Measurements from ENCODE around the gene SLC10A1.
"Not testable (repeated sequence)": the region's sequence is repeated elsewhere in the genome, so short reads cannot be mapped to it uniquely, and the experiment has no call there.

SLC10A1 gene

GRCh38 chr14:69768873-69769272, 28.2 kb downstream of the SLC10A1 start:
- no peak for DNase-seq

GRCh38 chr14:69767369-69767999, 29.6 kb downstream of the SLC10A1 start:
- peak; percentile 85 for DNase-seq

DNA sequence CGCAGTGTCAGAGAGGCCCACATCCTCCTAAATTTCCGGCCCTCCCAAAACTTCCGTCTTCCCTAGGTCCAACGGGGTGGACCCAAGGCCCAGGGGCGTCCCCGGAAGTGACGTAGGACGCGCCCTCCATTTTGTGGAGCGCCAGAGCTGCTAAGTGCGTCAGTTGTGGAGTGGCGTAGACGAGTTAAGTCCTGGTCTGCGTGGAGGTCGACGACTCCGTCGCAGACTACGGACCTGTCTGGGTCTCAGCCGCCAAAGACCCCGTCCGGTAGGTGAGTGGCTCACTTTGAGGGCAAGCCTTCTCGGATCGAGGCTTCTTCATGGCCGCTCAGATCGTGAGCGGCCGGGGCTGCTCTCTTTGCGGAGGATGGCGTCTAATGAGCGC, 30.1 kb downstream of the SLC10A1 start, which contains the start of gene SRSF5:
Gene SRSF5 (plus strand): TSS at position 159 of the 385 bp plus-strand sequence. CDS start 1,015 bp downstream, outside the sequence.
- DNase-seq = peak; percentile 93

GRCh38 chr14:69763761-69764510, 33.1 kb downstream of the SLC10A1 start:
- no peak for DNase-seq

DNA sequence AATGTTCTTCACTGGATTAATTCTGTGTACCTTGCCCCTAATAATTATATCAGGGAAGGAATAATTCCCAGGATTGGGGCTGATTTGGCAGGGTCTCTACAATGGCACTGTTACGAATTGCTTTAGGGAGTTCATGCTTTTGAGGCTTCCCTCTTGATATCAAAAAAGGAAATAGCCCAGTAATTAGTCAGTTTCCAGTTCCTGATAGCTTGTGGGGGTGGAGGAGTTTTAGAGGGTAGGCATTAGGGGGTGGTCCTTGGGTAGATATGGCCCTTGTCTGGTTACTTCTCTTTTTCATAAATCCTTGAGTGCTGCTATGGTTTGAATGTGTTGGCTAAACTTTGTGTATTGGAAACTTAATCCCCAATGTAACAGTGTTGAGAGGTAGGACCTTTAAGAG, 36.2 kb downstream of the SLC10A1 start:
- no peak for DNase-seq

DNA sequence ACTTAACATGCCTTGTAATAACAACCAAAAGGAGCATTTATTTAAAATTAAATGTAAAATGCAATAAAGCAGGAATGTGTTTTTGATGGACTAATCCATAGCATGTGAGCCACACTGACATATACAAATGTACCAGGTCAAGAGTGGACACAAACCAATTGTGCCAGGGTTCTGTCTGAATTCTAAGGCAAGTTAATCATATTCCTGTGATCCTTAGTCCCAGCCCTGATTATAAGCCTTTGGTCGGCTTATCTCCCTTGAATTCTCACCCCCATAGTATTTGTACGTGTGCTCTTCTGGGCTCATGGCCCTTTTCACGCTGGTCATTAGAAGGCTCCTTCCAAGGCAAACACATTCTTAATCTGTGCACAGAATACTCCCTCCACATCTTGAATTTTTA, 40.7 kb downstream of the SLC10A1 start:
- DNase-seq = no peak

GRCh38 chr14:69755784-69756183, 41.3 kb downstream of the SLC10A1 start:
- no peak for DNase-seq

- no peak for DNase-seq
These were observed 41.7 kb downstream of the SLC10A1 start for GRCh38 chr14:69755296-69755695.

DNA sequence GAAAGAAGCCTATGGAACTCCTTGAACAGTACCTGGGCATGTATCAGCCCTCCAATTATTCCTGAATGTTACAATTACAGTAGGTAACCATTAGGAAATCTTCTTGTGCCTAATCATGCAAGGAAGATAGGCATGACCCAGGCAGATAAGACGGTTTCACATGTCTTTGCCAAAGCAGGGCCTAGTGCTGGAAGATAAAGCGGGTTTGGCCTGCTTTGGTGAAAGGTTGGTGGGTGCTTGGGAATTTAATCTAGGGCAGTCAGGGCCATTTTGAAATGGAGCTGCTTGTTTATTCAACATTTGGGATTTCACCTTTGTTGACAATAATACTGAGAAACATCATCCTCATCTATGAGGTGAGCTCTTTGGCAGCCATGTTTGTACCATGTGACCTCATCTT, 42.6 kb downstream of the SLC10A1 start:
- DNase-seq = no peak

DNA sequence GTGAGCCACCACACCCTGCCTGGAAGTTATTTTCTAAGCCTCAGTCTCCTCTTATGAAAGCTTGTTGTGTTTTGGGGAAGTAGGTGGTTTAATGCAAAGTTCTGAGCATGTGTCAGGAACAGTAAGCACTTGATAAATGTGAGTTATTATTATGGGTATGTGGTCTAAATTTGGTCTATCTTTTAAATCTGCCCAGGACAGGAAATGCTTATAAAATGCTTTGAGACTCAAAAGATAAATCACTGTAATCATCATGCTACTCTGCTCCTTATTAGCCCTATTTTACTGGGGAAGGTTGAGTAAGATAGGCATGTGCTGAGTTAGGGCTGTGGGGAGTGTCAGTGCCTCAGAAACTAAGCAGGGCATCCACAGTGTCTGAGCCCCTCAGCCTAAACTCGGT, 43.2 kb downstream of the SLC10A1 start:
- DNase-seq = no peak

DNA sequence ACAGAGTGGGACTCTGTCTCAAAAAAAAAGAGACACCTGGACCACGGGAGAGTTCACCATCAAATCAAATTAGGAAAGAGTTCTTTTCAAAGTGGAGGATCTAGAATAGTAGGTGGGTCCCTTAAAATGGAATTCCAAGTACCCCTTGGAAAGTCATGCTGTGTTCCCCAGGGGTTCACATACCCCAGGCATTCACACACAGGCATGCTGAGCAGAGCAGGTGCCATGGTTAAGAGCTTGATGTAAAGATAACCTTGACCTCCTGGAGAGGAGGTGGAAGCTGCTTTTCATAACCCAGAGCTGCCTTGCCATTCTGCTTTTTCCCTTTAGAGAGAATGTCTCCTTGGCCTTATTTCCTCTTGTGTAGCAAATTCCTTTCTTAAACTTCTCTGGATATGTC, 44.3 kb downstream of the SLC10A1 start:
- DNase-seq = no peak

GRCh38 chr14:69750495-69750894, 46.5 kb downstream of the SLC10A1 start:
- DNase-seq = no peak

DNA sequence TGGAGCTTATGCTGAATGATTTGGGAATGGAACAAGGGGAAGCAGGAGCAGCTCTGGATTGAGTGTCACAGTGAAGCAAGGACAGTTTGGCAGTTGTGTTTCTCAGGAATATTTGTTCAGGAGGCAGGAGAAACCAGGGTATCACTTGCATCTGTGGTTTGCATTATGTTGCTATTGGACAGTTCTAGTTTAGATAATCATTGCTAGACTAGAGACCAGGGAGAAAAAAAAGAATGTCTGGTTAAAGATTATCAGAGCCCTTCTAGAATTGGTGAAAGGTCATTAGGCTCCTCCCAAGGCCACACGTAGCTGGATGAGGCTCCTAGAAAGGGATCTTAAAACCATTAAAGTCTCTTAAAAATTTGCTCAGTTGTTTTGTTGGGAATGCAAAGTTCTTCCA, 47.1 kb downstream of the SLC10A1 start:
- DNase-seq = no peak

DNA sequence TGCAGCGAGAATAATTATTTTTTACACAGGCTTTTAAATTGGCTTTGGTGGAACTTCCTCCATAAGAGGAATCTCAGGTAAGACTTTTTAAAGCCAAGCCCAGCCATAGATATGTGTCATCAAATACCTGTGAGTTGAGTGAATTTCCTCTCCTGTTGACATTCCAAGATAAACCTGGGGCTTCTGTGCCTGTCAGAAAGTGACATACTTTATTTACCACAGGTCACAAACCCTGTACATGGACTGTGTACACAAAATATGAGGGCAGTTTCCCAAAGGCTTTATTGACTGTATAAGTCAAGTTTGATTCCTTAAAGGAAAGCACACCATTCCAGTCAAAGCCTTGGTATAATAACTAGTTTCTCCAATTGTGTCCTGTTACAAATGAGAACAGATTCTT, 56.0 kb downstream of the SLC10A1 start:
- DNase-seq = no peak

DNA sequence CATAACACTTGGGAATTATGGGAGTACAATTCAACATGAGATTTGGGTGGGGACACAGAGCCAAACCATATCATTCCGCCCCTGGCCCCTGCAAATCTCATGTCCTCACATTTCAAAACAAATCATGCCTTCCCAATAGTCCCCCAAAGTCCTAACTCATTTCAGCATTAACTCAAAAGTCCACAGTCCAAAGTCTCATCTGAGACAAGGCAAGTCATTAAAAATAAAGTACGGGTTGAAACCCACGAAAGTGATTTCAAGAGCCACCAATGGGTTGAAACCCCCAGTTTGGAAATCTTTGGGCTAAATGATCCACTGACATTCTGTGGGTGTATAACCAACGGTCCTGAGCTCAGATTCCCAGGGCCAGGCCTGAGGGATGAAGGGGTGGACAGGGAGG, 60.6 kb downstream of the SLC10A1 start:
- DNase-seq = not testable (repeated sequence)

DNA sequence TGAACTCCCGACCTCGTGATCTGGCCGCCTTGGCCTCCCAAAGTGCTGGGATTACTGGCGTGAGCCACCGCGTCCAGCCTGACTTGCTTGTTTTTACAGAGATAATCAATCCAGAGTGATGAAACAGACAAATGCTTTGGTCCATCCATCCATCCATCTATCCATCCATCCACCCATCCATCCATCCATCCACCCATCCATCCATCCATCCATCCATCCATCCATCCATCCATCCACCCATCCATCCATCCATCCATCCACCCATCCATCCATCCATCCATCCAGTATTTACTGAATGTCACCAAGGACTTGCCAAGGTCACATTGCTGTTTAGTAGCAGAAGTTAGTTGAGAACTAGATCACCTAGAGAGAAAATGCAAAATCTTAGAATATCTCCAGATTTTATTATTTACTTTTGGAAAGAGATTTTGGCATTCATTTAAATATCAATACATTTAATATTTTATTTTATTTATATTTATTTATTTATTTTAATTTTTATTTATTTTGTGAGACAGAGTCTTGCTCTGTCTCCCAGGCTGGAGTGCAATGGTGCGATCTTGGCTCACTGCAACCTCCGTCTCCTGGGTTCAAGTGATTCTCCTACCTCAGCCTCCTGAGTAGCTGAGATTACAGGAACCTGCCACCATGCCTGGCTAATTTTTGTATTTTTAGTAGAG, 65.0 kb downstream of the SLC10A1 start:
- not testable (repeated sequence) for DNase-seq

DNA sequence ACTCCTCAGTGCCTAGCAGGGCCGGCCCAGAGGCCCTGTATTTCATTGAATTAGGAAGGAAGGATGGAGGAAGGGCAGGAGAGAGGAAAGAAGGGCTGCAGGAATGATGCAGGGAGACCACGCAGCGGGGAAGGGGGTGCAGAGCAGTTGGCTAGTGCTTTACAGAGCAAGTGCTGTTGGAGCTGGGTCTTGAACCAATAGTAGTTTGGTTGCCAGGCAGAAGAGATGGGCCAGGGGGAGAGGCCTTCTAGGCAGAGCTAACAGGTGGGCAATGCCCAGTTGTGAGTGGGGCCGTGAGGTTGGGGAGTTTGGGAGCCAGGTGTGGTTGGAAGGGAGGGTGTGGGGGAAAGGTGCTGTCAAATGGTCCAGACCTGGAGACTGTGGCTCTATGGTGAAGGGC, 69.2 kb downstream of the SLC10A1 start:
- no peak for DNase-seq

DNA sequence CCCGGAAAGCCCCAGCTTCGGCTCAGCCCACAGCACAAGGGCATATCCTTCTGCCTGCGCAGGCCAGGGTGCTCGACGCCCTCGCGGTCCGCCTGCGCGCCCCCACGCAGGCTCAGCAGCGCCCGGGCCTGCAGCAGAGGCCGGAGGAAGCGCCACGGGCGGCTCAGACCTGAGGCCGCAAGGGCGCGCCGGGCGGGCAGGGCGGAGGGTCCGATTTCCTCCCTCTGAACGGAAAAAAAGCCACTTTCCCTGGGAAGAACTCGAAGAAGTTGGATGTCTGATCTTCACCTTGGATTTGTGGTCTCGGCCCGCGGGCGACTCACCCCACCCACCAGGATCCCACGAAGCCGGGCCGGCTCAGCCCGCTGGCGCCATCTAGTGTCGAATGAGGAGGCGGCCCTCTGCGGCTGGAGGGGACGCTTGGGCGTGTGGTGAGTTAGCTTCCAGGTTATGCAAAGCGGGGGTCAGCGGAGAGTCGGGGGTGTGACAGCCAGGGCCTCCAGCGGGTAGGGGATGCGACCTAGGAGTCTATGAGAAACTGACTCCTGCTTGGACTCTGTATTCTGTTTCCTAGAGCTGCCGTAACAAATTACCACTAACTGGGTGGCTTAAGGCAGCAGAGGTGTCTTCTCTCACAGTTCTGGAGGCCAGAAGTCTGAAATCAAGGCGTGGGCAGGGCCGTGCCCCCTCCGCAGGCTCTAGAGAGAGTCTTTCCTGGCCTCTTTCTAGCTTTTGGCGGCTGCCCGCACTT, 70.1 kb downstream of the SLC10A1 start:
- peak; percentile 83 for DNase-seq
